Activated CD4-positive, CD25-positive, alpha-beta regulatory T cell treated with anti-CD3 and anti-CD28 coated beads, Interleukin-2, amount 50 U/mL, for 16 hours (primary cell): ENCODE measurements around the gene PTPRN.
"Not testable (repeated sequence)": the region's sequence is repeated elsewhere in the genome, so short reads cannot be mapped to it uniquely, and the experiment has no call there.

Experiments
- DNase-seq: peaks from one replicate; pipeline ENCODE4 v3.0.0-alpha.2; 2020; ENCODE audit warnings: low read depth, low spot score

PTPRN gene

DNA sequence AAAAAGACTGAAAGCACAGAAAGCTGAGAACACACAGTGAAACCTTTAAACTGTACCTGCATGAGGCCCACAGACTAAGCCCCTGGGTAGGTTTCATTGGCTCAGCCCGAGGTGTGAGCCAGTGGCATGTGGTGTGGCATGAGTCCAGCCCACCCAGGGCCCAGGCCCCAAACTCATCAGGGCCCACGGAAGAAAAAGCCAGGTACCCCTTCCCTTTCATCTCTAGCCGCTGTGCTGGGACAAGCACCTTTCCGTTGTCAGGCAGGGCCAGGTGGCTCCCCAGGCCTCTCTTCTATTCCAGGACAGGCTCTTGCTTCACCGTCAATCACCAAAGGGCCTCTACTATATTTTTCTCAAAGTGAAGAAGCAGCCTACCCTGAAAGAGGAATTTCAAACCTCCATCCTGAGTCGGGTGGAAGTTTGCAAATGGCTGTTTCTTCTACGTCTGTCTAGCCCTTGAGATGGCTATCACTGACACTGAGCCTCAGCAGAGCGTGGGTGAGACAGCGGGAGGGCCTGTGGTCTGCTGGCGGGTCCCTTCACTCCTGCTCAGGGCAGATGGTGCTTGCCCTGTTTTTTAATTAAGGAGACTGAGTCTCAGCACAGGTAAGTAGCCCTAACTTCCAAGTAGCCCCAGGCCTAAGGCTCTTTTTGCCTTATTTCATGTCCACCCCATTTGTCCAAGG is 21.5 kb downstream of the PTPRN start:
- DNase-seq: no peak

DNA sequence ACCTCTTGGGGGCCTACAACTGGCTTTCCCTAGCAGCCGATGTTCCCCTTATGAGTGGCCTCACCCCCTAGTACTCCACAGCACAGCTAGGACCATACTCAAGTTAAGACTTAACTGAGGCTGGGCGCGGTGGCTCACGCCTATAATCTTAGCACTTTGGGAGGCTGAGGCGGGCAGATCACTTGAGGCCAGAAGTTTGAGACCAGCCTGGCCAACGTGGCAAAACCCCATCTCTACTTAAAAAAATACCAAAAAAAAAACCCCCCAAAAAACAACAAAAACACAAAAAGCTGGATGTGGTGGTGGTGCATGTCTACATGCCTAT is 22.1 kb downstream of the PTPRN start:
- not testable (repeated sequence) for DNase-seq

DNA sequence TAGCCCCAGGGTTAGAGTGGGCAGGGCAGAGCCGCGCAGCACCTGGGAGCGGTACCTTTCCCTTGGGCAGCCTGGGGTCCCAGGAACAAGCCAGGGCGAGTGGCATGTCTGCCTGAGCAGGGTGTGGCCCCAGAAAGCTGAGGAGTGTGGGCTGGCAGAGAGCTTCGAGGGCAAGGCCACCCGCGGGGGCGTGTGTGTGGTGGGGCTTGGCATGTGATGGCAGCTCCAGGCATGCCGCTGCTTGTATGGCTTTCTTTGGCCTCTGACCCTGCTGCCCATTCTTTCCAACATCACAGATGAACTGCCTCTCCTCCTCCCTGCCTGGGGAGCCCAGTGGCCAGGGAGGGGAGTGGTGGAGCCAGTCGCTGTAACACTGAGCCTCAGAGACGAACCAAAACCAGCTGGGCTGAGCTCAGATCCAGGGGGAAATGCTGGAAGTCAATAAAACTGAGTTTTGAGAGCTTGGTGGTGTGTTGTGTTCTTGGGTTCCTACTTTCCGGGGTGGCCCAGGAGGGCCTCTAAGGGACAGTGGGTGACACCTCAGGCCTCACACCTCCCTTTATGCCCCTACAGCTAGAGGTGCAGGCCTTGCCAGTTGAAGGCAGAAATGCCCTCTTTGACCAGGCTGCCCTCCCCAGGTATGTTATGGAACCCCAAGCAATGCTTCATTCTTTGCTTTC is 22.6 kb downstream of the PTPRN start:
- DNase-seq: no peak

DNA sequence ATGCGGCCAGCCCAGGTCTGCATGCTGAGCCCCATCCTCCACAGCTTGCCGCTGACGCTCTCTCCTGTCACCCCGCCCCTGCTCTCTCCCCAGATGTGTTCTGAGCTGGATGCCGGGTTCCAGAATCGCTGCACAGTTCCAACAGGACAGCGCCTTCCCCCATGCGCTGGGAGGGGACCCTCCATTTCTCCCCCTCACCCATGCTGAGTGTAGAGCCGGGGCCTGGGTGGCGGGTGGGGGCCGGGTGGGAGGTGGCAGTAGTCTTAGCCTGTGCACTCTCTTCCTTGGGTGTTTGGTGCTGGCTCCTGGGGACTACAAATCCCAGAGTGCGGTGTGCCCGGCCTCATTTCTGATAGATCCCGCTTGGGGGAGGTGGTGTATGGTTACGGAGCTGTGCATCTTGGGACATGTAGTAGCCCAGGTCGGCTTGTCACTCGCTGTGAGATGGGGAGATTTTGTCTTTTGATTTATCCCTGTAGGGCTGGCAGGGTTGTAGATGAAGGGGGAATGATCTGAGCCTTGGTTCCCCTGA is 23.2 kb downstream of the PTPRN start:
- DNase-seq: no peak

DNA sequence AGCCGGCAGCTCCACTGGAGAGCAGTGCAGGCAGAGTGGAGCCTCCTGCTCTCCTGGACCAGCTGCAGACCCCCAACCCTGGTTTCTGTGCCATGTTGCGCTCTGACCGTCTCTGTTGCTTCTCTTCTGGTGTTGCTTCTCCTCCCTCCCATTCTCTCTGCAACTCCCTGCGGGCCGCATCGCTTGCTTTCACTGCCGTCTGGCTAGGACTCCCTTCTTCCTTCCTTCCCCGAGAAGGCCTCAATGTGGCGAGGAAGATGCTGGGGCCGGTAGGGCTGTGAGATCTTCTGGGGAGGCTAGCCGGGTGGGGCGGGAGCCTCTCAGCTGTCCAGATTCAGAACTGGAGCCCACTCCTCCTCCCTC is 23.8 kb downstream of the PTPRN start:
- DNase-seq: no peak

GRCh38 chr2:219284501-219285372 is 24.5 kb downstream of the PTPRN start:
- DNase-seq: no peak

DNA sequence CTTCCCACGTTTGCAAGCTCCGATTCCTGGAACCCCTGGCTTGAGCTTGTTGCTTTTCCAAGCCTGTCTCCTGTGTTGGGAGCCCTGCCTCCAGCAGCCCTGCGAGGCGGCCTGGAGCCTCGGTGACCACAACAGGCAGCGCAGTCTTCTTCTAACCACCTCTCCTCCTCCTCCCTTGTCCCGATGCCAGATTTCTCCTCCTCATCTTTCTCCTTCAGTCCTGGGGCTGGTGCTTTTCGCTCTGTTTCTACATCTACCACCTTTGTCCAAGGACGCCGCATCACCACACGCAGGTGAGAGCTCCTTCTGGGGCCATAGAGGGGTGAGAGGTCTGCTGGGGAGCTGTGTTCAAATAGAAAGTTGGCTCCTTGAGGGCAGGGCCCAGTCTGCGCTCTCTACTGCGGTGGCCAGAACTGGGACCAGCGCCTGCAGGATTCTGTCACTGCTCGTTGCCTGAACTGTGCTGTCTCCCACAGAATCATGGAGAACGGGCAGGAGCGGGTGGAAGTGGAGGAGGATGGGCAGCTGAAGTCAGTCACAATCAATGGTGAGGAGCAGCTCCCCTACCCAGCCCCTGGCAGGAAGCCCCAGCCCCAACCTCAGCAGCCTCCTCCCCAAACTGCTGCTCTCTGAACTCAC is 26.1 kb downstream of the PTPRN start:
- DNase-seq: no peak

DNA sequence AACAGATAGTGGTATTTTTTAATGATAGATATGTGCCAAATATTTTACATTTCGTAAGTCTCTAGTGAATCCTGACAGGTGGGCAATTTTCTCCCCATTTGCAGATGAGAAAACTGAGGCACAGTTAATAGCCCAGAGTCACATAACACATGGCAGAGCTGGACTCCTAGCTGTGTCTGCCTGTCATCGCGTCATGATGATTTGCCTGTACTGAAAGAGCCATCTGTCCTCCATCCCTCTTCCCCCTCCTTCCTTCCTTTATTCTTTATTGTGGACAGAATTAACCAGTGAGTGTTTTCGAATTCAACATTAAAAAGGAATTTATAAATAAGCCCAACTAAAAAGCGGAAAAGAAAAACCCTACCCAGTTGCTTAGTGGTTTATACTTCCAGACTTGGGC is 26.8 kb downstream of the PTPRN start:
- no peak for DNase-seq

- no peak for DNase-seq
Measured at GRCh38 chr2:219281588-219281987, 27.6 kb downstream of the PTPRN start.

DNA sequence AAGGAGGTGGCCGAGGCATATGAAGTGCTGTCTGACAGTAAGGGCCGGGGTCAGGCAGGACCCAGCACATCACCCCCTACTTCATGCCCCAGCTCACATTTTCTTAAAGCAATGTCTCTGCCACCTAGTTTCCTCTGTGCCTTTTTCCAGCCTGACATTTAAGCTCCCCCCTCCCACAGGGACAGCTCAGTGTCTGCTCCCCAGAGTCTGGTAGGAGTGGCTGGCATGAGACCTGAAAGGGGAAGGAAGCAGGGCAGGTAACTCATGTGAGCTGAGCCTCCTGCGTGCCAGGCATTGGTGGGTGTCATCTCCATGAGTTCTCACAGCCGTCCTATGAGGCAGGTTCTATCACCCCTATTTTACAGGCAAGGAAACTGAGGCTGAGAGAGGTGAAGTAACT is 28.6 kb downstream of the PTPRN start:
- no peak for DNase-seq

DNA sequence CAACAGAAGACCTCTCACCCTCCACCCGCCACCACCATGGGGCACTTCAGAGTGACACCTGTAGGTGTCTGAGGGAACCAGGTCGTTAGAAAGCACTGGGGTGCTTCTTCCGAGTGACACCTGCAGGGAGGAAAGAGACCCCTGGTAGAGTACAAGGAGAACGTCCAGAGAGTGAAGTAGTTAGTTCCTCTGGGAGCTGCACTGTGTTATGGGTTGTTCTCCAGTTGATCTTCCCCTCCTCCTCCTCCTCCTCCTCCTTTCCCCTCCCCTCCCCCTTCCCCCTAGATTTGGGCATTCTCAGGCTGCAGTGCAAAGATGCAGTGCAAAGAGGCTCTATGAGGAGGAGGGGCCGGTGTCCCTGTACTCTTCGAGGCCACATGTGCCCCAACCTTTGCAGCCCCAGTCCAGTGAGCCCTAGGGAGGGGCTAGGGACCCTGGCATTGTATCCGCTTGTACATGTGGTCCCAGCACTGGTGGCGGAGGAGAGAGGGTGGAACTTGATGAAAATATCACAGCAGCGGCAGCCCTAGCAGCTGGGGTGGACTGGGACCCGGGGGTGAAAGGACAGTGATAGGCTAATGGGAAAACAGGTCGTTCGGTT is 29.2 kb downstream of the PTPRN start:
- no peak for DNase-seq

- DNase-seq: peak; percentile 97
Measured at GRCh38 chr2:219279151-219279915, 29.9 kb downstream of the PTPRN start, which contains the start of gene DNAJB2. Gene DNAJB2 (plus strand): TSS chr2:219279366. CDS start chr2:219279834, 468 bp downstream.

DNA sequence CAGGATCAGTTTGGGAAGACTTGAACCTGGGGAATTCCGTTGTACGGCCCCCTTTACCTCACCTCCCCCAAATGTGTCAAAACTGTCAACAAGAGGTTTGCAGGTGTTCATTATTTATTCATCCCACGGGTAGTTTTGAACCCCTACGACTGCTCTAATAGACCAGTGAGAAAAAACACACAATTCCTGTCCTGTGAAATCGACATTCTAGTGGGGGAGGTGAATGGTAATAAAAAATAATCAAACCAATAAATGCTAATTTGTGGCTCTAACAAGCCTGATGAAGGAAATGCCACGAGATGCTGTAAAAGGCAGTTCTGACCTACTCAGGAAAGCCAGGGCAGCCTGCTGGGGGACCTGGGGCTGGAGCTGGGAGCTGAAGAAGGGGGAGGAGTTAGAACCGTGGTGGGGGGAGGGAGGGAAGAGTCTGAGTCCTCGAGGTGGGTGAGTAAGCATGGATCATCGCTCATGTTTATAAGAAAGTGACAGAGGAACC is 30.5 kb downstream of the PTPRN start:
- no peak for DNase-seq

DNA sequence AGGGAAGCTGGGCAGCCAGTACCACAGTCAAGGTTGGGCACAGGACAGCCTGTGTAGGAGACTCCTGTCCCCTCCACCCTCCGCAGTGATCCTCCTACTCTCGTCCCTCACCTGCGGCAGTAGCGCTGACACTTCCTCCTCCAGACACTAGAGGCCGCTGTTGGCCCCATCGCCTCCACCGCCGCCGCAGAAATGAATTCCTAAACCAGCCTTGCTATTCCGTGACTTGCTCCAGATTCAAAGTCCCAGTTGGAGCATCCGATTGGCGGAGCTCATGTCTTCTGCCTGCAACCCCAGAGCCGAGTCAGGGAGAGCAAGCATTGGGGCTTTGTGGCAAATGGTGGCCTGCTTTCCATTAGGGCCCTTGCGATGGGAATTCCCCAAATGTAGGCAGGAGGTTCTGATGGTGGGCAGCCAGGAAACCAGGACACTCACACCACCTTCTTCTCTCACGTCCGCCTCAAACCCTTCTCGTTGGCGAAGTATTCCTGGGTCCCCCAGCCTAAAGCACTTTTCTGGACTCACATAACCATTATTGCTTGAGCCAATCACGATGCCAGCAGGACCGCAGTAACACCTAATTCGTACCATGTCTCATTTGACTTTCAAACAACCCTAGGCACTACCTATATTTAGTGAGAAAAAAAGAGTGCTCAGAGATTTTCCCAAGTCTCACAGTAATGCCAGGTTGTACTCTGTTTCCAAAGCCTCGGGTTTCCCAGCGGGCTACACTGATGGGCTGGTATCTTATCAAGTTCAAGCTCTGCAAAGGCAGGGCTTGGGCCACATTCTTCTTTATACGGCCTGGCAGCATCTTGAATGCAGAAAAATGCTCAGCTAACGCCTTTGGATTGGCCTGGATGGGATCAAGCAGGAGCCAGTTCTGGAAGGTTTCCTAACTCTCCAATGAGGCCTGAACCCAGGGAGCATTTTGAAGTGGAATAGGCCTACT is 31.2 kb downstream of the PTPRN start:
- no peak for DNase-seq

DNA sequence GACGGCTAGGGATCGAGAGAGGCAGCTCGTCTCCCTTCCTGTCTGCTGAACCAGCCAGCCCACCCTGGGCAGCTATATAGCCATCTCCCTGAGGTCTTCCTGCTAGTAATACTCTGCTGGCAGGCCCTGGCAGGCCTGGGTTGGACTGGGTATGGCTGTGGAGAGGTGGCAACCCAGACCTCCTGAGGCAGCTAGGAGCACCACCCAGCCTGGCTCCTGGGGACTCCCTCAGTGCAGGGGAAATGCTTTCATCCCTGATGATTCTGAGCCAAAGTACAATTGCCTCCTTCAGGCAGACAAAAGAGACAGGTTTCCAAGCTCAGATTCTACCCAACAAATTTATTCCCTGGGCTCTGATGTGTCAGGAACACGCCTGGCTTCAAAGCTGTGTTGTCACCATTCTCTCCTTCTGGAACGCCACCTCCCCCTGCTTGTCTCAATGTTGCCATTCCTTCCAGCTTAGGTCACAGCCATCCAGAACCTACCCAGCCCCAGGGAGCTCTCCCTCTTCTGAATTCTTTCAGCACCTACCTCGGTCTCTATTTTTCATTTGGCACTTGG is 34.8 kb downstream of the PTPRN start:
- no peak for DNase-seq

DNA sequence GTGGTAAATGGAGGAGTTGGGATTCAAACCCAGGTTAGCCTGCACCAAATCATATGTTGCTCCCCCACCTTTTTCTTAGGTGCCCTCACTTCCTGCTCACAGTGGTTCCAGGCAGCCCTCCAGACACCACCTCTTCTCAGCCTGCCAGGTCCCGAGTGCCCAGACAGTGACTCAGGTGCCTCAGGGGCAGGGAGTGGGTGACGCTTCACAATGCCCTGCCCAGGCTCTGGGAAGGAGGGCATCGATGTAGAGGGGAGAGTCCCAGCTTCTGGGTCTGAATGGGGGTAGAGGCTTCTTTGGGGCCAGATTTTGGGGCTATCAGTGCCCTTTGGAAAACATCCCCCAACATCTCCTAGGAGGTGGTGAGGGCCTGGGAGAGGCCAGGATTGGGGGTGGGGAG is 35.3 kb downstream of the PTPRN start:
- DNase-seq: no peak

DNA sequence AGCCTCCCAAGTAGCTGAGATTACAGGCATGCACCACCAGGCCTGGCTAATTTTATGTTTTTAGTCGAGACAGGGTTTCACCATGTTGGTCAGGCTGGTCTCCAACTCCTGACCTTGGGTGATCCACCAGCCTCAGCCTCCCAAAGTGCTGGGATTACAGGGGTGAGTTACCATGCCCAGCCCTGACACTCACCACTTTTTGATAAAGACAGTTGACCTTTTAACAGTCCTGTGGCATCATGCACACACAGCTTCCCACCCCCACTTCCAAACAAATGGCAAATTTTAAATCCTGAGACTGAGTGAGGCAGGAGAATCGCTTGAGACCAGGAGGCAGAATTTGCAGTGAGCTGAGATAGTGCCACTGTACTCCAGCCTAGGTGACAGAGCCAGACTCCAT is 36.2 kb downstream of the PTPRN start:
- no peak for DNase-seq

DNA sequence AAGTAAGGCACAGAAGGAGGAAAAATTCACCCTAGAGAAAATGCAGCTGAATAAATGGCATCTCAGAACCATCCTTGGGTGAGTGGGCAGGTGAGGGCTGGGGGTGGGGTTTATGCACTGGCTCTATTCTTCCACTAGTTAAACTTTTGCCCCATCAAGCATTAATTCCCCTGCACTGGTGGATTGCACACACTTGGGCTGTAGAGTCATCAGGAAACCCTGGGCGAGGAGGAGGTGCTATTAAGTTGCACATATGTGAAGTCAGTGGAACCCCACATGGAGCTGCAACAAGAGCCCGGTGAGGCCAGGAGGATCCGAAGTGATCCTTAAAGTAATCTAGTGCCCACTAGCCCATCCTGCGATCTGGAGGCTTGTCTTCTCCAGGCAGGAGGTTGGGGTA is 36.8 kb downstream of the PTPRN start:
- no peak for DNase-seq

DNA sequence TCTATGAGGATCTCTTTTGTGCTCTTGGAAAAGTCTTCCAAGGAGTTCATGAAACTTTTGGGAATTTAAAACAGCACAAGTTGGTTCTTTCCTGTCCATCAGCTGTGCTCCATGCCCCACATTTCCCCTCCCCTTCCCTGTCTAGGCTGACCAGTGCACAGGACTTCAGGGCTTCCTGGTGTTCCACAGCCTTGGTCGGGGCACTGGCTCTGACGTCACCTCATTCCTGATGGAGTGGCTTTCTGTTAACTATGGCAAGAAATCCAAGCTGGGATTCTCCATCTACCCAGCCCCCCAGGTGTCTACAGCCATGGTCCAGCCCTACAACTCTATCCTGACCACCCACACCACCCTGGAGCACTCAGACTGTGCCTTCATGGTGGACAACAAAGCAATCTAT is 38.2 kb downstream of the PTPRN start:
- DNase-seq: no peak
